OCI-LY3 (cell line): ENCODE measurements around the gene TAS2R41.

ENCODE experiments used
- EZH2phosphoT487 ChIP-seq: fragments of 200-600 bp; shearing (Covaris generic); IDR thresholded peaks from 2 replicates; pipeline ENCODE4 v1.6.1; 2018; ENCODE audit warnings: antibody characterized with exemption, mixed run types, low read depth
- TF ChIP-seq, protein P1 (sequence below): fragments of 200-600, 300-600 bp; sonication (generic); IDR thresholded peaks from 2 replicates; pipeline ENCODE4 v1.5.1; 2014; ENCODE audit warnings: antibody characterized with exemption, low read length, low read depth

DNA sequence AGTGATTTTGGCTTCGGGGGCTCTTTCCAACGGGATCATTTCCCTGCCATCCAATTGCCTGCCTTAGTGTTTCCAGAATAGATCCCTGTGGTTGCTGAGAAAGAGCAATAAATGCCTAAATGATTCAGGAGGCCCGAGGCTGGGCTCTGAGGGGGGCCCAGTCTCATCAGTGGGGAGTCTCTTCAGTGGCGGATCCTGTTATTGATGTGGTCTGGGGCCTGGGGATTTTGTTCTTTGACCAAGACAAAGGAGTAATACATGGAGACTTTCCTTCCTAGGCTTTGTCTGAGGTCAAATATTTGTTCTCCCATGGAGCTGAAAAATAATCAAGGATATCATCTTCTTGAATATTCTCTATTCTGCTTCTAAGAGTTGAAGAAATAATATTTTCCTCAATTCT lies 40.8 kb downstream of the TAS2R41 start:
- TF ChIP-seq, protein P1, sequence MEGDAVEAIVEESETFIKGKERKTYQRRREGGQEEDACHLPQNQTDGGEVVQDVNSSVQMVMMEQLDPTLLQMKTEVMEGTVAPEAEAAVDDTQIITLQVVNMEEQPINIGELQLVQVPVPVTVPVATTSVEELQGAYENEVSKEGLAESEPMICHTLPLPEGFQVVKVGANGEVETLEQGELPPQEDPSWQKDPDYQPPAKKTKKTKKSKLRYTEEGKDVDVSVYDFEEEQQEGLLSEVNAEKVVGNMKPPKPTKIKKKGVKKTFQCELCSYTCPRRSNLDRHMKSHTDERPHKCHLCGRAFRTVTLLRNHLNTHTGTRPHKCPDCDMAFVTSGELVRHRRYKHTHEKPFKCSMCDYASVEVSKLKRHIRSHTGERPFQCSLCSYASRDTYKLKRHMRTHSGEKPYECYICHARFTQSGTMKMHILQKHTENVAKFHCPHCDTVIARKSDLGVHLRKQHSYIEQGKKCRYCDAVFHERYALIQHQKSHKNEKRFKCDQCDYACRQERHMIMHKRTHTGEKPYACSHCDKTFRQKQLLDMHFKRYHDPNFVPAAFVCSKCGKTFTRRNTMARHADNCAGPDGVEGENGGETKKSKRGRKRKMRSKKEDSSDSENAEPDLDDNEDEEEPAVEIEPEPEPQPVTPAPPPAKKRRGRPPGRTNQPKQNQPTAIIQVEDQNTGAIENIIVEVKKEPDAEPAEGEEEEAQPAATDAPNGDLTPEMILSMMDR: no peak
- TF ChIP-seq EZH2phosphoT487: no peak
